Measurements from ENCODE around the gene AFF3. TPM values are rescaled to one million over a fixed set of nuclear protein-coding genes. Genes with fewer than 3 reads are reported as not detected.

The AFF3 gene
- total and polyA plus RNA-seq, 2 of the 8 experiments (the other 6 are each of a cell fraction or from before 2014, with no cell fraction given) = 0.27 to 3.0 TPM

GRCh38 chr2:99857372-99857771 lies 285.0 kb downstream of the AFF3 start:
- CTCF ChIA-PET (ENCODE audit: partially characterized antibody) = interaction anchor here (1.7 kb wide), 1 partner anchor 8 kb away, joined by 4 read pairs; no protein-coding TSS in a partner anchor
- no peak overlapping the region for H3K4ac ChIP-seq (replicated peaks; ENCODE audit: insufficient read length, low read depth, low read length)
- H2BK5ac ChIP-seq (ENCODE audit: low read depth, low read length) = no peak overlapping the region
- no peaks in the 10 kb centered on the region for H3K79me1 ChIP-seq (ENCODE audit: low read depth, low read length)
- TF ChIP-seq POU5F1 (IDR thresholded peaks at IDR 0.05; ENCODE audit: low read depth, low read length) (no peak), CREB1 (IDR thresholded peaks at IDR 0.05) (no peak), TEAD4 (IDR thresholded peaks at IDR 0.05; ENCODE audit: low read depth, low read length) (no peak), JUND (IDR thresholded peaks at IDR 0.05; ENCODE audit: low read length) (no peak), HDAC2 (IDR thresholded peaks at IDR 0.05; ENCODE audit: borderline replicate concordance in 1 of 2, low read depth in 2 of 2, low read length in 2 of 2) (no peak), MAX (IDR thresholded peaks at IDR 0.05) (no peak)
- DNase-seq (ENCODE audit: low read depth in 1 of 2, low spot score in 2 of 2) = no peak
- POLR2A ChIA-PET (ENCODE audit: partially characterized antibody) = no interaction called here
- H2AFZ ChIP-seq (ENCODE audit: low read length) = no peak overlapping the region
- H3K23me2 ChIP-seq (ENCODE audit: low read depth, low read length) = no peaks in the 10 kb centered on the region
- no peaks in the 10 kb centered on the region for H3K36me3 ChIP-seq (ENCODE audit: control insufficient read depth in 2 of 4, insufficient read depth in 4 of 4, low read length in 3 of 4)
- H4K20me1 ChIP-seq (replicated peaks in 1 of 2; ENCODE audit: control insufficient read depth in 1 of 2, insufficient read depth in 2 of 2, low read length in 2 of 2) = no peaks in the 10 kb centered on the region
- H3K18ac ChIP-seq (ENCODE audit: extremely low read depth, low read length) = no peak overlapping the region
- no peak overlapping the region for H2BK15ac ChIP-seq (ENCODE audit: low read length)
- H3K9ac ChIP-seq (replicated peaks in 1 of 4; ENCODE audit: extremely low read depth in 1 of 4, low read depth in 3 of 4, low read length in 3 of 4) = no peak overlapping the region
- 83% methylated on average over 1 of the region's 1 CpG; no CpG with 5 or more reads in 1 of the 2 experiments for WGBS, 2 experiments (ENCODE audit: extremely low coverage in 1 of 2, insufficient coverage in 1 of 2, insufficient read length in 1 of 2, insufficient replicate concordance in 2 of 2, low coverage in 1 of 2, low lambda C conversion rate in 2 of 2, missing lambda C conversion rate in 1 of 2)
- no peak overlapping the region for H3K4me2 ChIP-seq (ENCODE audit: insufficient read depth in 1 of 2, low read depth in 2 of 2, low read length in 2 of 2)
- H3K4me3 ChIP-seq (ENCODE audit: extremely low read depth in 1 of 4, insufficient read depth in 2 of 4, low read depth in 3 of 4, low read length in 4 of 4) = no peak overlapping the region
- no peak overlapping the region for H3K27ac ChIP-seq (ENCODE audit: low read depth, low read length)
- H2BK120ac ChIP-seq (replicated peaks; ENCODE audit: low read depth, low read length) = no peak overlapping the region
- H3K79me2 ChIP-seq (ENCODE audit: control insufficient read depth in 1 of 2, insufficient read depth in 2 of 2, low read length in 2 of 2) = no peaks in the 10 kb centered on the region
- H4K91ac ChIP-seq (replicated peaks; ENCODE audit: insufficient read length, low read length) = no peak overlapping the region
- H3K14ac ChIP-seq (ENCODE audit: insufficient read length) = no peak overlapping the region
- H3K56ac ChIP-seq (replicated peaks; ENCODE audit: insufficient read length, low read depth, low read length) = no peak overlapping the region
- no peak for FAIRE-seq
- no peak overlapping the region for H3K23ac ChIP-seq (ENCODE audit: insufficient read length)
- no peak overlapping the region for H2BK20ac ChIP-seq (ENCODE audit: low read length)
- no peak overlapping the region for H4K5ac ChIP-seq (ENCODE audit: insufficient read length, low read depth, low read length)
- no peaks in the 10 kb centered on the region for H3K4me1 ChIP-seq (replicated peaks in 1 of 4; ENCODE audit: control insufficient read depth in 3 of 4, insufficient read depth in 4 of 4, low read length in 3 of 4)
- H3K9me3 ChIP-seq (ENCODE audit: insufficient read depth in 2 of 2, low read depth in 1 of 2, low read length in 1 of 2) = no peaks in the 10 kb centered on the region
- H2BK12ac ChIP-seq (ENCODE audit: low read depth, low read length) = no peak overlapping the region
- no peaks in the 10 kb centered on the region for H3K27me3 ChIP-seq (replicated peaks in 1 of 4; ENCODE audit: control insufficient read depth in 3 of 4, extremely low read depth in 1 of 4, insufficient read depth in 3 of 4, low read length in 3 of 4)
- no peak overlapping the region for H2AK5ac ChIP-seq (ENCODE audit: low read depth, low read length)
- no peak overlapping the region for H4K8ac ChIP-seq (ENCODE audit: extremely low read depth, insufficient read depth, low read length)
